Adrenal gland (tissue), 5 donors: ENCODE data around the gene ZNF217.
"Not testable (repeated sequence)": the region's sequence is repeated elsewhere in the genome, so short reads cannot be mapped to it uniquely, and the experiment has no call there.

Experiments used
- POLR2A ChIP-seq, 2 donors: fragments of 450-650 bp; IDR thresholded peaks; one replicate each; pipeline ENCODE4 v1.6.1; 2017; ENCODE audit warnings: antibody characterized with exemption in 2 of 2, mild to moderate bottlenecking in 2 of 2, moderate library complexity in 1 of 2
- TF ChIP-seq, protein P1 (sequence below), 6 experiments: fragments of 450-650 bp in 4 of 6; fragments of 200-600 bp in 2 of 6; sonication (generic) in 1 of 6; IDR thresholded peaks; 1 replicate in 5 of 6; 2 replicates in 1 of 6; pipeline versions ENCODE4 v1.5.1 to v1.8.0; 2016 to 2021; ENCODE audit warnings: antibody characterized with exemption in 6 of 6, mild to moderate bottlenecking in 2 of 6, moderate library complexity in 1 of 6
- donor health status: DM: no; HTN: no; CAD: no.

DNA sequence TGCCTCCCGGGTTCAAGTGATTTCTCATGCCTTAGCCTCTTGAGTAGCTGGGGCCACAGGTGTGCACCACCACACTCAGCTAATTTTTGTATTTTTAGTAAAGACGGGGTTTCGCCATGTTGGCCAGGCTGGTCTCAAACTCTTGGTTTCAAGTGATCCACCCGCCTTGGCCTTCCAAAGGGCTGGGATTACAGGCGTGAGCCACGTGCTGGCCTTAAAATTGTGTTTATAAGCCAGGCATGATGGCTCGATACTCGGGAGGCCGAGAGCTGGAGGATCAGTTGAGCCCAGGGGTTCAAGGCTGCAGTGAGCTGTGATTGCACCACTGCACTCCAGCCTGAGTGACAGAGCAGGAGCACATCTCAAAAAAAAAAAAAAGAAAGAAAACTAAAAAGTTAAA lies 27.0 kb downstream of the ZNF217 start:
- TF ChIP-seq, protein P1, sequence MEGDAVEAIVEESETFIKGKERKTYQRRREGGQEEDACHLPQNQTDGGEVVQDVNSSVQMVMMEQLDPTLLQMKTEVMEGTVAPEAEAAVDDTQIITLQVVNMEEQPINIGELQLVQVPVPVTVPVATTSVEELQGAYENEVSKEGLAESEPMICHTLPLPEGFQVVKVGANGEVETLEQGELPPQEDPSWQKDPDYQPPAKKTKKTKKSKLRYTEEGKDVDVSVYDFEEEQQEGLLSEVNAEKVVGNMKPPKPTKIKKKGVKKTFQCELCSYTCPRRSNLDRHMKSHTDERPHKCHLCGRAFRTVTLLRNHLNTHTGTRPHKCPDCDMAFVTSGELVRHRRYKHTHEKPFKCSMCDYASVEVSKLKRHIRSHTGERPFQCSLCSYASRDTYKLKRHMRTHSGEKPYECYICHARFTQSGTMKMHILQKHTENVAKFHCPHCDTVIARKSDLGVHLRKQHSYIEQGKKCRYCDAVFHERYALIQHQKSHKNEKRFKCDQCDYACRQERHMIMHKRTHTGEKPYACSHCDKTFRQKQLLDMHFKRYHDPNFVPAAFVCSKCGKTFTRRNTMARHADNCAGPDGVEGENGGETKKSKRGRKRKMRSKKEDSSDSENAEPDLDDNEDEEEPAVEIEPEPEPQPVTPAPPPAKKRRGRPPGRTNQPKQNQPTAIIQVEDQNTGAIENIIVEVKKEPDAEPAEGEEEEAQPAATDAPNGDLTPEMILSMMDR (IDR thresholded peaks at IDR 0.05) = not testable (repeated sequence)
- not testable (repeated sequence) for TF ChIP-seq POLR2A (IDR thresholded peaks at IDR 0.05)
